Loucy (cell line): ENCODE results near the gene SOWAHA.

ENCODE experiments used
- H2AFZ ChIP-seq: fragments of 200-600 bp; sonication (generic); 2 replicates; pipeline ENCODE4 v1.6.0; 2016; ENCODE audit warnings: antibody characterized with exemption, mild to moderate bottlenecking, low read length, moderate library complexity
- H3F3A ChIP-seq: fragments of 200-600 bp; 2 replicates; pipeline ENCODE4 v1.6.0; 2016; ENCODE audit warnings: antibody characterized with exemption, low read depth, mild to moderate bottlenecking
- H3K27me3 ChIP-seq: fragments of 200-600 bp; sonication (generic); 2 replicates; pipeline ENCODE4 v1.6.1; 2014; ENCODE audit warnings: low read length, mild to moderate bottlenecking; ENCODE audit not compliant: insufficient read depth, poor library complexity, severe bottlenecking
- H3K36me3 ChIP-seq: fragments of 200-600 bp; sonication (generic); 2 replicates; pipeline ENCODE4 v1.6.1; 2016; ENCODE audit warnings: low read length; ENCODE audit not compliant: insufficient read depth
- H3K4me1 ChIP-seq: fragments of 200-600 bp; sonication (generic); 2 replicates; pipeline ENCODE4 v1.5.1; 2014; ENCODE audit warnings: low read length, mild to moderate bottlenecking; ENCODE audit not compliant: insufficient read depth, poor library complexity, severe bottlenecking
- H3K4me2 ChIP-seq: fragments of 200-600 bp; sonication (generic); 2 replicates; pipeline ENCODE4 v1.6.0; 2014; ENCODE audit warnings: antibody characterized with exemption, low read length, low read depth, mild to moderate bottlenecking; ENCODE audit not compliant: poor library complexity, severe bottlenecking
- H3K4me3 ChIP-seq: fragments of 200-600 bp; sonication (generic); 2 replicates; pipeline ENCODE4 v1.5.1; 2014; ENCODE audit warnings: low read length, mild to moderate bottlenecking, mixed read lengths; ENCODE audit not compliant: poor library complexity, severe bottlenecking
- H3K79me2 ChIP-seq: fragments of 200-600 bp; sonication (generic); 2 replicates; pipeline ENCODE4 v1.6.1; 2014; ENCODE audit warnings: low read length; ENCODE audit not compliant: insufficient read depth
- H3K9ac ChIP-seq: fragments of 200-600 bp; sonication (generic); 2 replicates; pipeline ENCODE4 v1.6.0; 2014; ENCODE audit warnings: mild to moderate bottlenecking, low read depth, low read length, moderate library complexity; ENCODE audit not compliant: poor library complexity, severe bottlenecking
- H3K9me2 ChIP-seq: fragments of 200-600 bp; sonication (generic); replicated peaks from 2 replicates; pipeline ENCODE4 v1.6.1; 2016; ENCODE audit warnings: low read depth, low read length, mixed read lengths
- H3K9me3 ChIP-seq: fragments of 200-600 bp; sonication (generic); 2 replicates; pipeline ENCODE4 v1.6.1; 2014; ENCODE audit warnings: mild to moderate bottlenecking, antibody characterized with exemption, low read length, low read depth; ENCODE audit not compliant: insufficient read depth
- H4K20me1 ChIP-seq: fragments of 200-600 bp; sonication (generic); 2 replicates; pipeline ENCODE4 v1.6.0; 2014; ENCODE audit warnings: antibody characterized with exemption, low read length, mild to moderate bottlenecking; ENCODE audit not compliant: insufficient read depth, poor library complexity, severe bottlenecking
- CTCF ChIP-seq: fragments of 200-600 bp; sonication (generic); conservative IDR thresholded peaks from 2 replicates; pipeline ENCODE4 v1.5.1; 2014; ENCODE audit warnings: mild to moderate bottlenecking, antibody characterized with exemption, low read length
- EZH2phosphoT487 ChIP-seq: fragments of 200-600 bp; IDR thresholded peaks from 2 replicates; pipeline ENCODE4 v1.6.1; 2018; ENCODE audit warnings: antibody characterized with exemption, mild to moderate bottlenecking, moderate library complexity, borderline replicate concordance

The SOWAHA gene

GRCh38 chr5:132779961-132780360, 33.1 kb upstream of the SOWAHA start:
- Histone ChIP-seq H3K36me3 (no peaks in the 10 kb centered on the region), H3K9ac (no peak overlapping the region), H3K4me2 (no peak overlapping the region), H4K20me1 (no peaks in the 10 kb centered on the region), H3K9me2 (no peaks in the 10 kb centered on the region), H2AFZ (no peak overlapping the region), H3K79me2 (no peaks in the 10 kb centered on the region), H3K4me1 (peaks cover 4% of the 10 kb centered on the region), H3K9me3 (no peaks in the 10 kb centered on the region), H3F3A (no peaks in the 10 kb centered on the region), H3K27me3 (no peaks in the 10 kb centered on the region), H3K4me3 (no peak overlapping the region)
- TF ChIP-seq EZH2phosphoT487 (no peak), CTCF (no peak)

GRCh38 chr5:132780577-132780976, 32.5 kb upstream of the SOWAHA start:
- Histone ChIP-seq H3F3A (no peaks in the 10 kb centered on the region), H3K4me3 (no peak overlapping the region), H3K36me3 (no peaks in the 10 kb centered on the region), H3K79me2 (no peaks in the 10 kb centered on the region), H3K4me1 (peaks cover 4% of the 10 kb centered on the region), H4K20me1 (no peaks in the 10 kb centered on the region), H3K9ac (no peak overlapping the region), H3K9me3 (no peaks in the 10 kb centered on the region), H3K4me2 (no peak overlapping the region), H2AFZ (no peak overlapping the region), H3K27me3 (no peaks in the 10 kb centered on the region), H3K9me2 (no peaks in the 10 kb centered on the region)
- TF ChIP-seq EZH2phosphoT487: no peak
- TF ChIP-seq CTCF: no peak

DNA sequence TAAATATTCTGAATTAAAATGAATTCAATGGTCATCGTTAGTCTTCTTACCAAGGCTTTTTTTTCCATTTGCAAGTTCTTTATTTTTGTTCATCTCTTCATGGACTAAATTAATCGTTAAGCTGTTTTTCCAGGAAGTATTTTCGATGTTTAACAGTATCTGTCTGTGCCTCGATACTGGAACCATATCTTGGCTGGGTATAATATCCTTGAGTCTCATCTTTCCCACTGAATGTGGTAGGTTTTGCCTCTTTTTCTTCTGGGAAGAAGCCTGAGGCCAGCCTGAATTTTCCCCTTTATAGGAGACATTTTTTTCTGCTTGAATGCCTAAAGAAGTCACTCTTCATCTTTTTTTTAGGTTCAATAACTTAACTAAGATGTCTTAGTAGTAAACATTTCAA, 32.1 kb upstream of the SOWAHA start:
- no peaks in the 10 kb centered on the region for H3K79me2 ChIP-seq
- H3K4me2 ChIP-seq: no peak overlapping the region
- H3K36me3 ChIP-seq: no peaks in the 10 kb centered on the region
- TF ChIP-seq EZH2phosphoT487: no peak
- TF ChIP-seq CTCF: no peak
- H3K9me3 ChIP-seq: no peaks in the 10 kb centered on the region
- H3K4me3 ChIP-seq: no peak overlapping the region
- H3F3A ChIP-seq: no peaks in the 10 kb centered on the region
- H4K20me1 ChIP-seq: no peaks in the 10 kb centered on the region
- no peak overlapping the region for H3K9ac ChIP-seq
- H3K4me1 ChIP-seq: peaks cover 4% of the 10 kb centered on the region
- no peaks in the 10 kb centered on the region for H3K27me3 ChIP-seq
- no peak overlapping the region for H2AFZ ChIP-seq
- no peaks in the 10 kb centered on the region for H3K9me2 ChIP-seq
